Vagina (tissue), 2 donors: ENCODE results near the gene VWA3A.

Source experiments
- POLR2A ChIP-seq, 2 donors: fragments of 450-650 bp; IDR thresholded peaks; one replicate each; pipeline ENCODE4 v1.6.1; 2017; ENCODE audit warnings: antibody characterized with exemption in 2 of 2, mild to moderate bottlenecking in 2 of 2, moderate library complexity in 2 of 2
- POLR2AphosphoS5 ChIP-seq, 2 donors: sonication (generic); formaldehyde crosslinking; IDR thresholded peaks; one replicate each; pipeline ENCODE4 v1.9.0; 2017; ENCODE audit warnings: antibody characterized with exemption in 2 of 2, mild to moderate bottlenecking in 2 of 2, low read depth in 1 of 2; ENCODE audit not compliant: insufficient read depth in 1 of 2
- TF ChIP-seq, protein P1 (sequence below), 3 experiments: fragments of 450-650 bp in 2 of 3; fragments of 200-600 bp in 1 of 3; sonication (generic) in 1 of 3; IDR thresholded peaks; one replicate each; pipeline ENCODE4 v1.5.1; 2017 to 2019; ENCODE audit warnings: antibody characterized with exemption in 3 of 3, mild to moderate bottlenecking in 2 of 3, moderate library complexity in 2 of 3

DNA sequence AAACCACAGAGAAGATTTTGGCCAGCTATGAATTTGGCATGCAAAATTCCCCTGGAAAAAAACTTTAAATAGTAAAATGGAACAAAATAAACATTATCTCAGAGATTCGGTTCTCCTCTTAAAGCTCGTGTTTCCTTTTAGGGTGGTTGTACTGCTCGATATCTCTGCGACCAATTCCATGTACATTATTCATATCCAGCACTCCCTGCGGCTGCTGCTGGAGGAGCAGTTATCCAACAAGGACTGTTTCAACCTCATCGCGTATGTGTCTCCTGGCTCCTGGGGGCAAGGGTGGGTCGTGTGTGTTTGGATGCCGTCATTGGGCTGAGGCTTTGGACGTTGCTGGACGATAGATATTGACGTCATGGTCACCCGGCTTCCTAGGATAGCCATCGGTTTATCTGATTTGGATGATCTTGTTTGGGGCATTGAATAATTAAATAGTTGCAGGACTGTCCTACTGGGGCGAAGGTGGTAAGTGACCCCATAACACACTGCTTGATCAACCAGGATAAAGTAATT is 33.8 kb downstream of the VWA3A start:
- TF ChIP-seq, protein P1, sequence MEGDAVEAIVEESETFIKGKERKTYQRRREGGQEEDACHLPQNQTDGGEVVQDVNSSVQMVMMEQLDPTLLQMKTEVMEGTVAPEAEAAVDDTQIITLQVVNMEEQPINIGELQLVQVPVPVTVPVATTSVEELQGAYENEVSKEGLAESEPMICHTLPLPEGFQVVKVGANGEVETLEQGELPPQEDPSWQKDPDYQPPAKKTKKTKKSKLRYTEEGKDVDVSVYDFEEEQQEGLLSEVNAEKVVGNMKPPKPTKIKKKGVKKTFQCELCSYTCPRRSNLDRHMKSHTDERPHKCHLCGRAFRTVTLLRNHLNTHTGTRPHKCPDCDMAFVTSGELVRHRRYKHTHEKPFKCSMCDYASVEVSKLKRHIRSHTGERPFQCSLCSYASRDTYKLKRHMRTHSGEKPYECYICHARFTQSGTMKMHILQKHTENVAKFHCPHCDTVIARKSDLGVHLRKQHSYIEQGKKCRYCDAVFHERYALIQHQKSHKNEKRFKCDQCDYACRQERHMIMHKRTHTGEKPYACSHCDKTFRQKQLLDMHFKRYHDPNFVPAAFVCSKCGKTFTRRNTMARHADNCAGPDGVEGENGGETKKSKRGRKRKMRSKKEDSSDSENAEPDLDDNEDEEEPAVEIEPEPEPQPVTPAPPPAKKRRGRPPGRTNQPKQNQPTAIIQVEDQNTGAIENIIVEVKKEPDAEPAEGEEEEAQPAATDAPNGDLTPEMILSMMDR (IDR thresholded peaks at IDR 0.05) = no peak
- TF ChIP-seq POLR2AphosphoS5 (IDR thresholded peaks at IDR 0.05; ENCODE audit: insufficient read depth in 1 of 2, low read depth in 1 of 2) (no peak), POLR2A (IDR thresholded peaks at IDR 0.05) (no peak)
